ENCODE data around the gene POLR2B.

POLR2B gene

GRCh38 chr4:57071326-57071725 lies 92.6 kb downstream of the POLR2B start:
- Histone ChIP-seq H3K27ac (ENCODE audit: poor library complexity, severe bottlenecking) (peak overlapping the region; percentile 6), H3K4me1 (ENCODE audit: insufficient read depth, poor library complexity, severe bottlenecking) (peaks cover 41% of the 10 kb centered on the region), H3K27me3 (ENCODE audit: insufficient read depth, poor library complexity, severe bottlenecking) (no peaks in the 10 kb centered on the region), H3K9me3 (ENCODE audit: severe bottlenecking) (no peaks in the 10 kb centered on the region), H3K36me3 (ENCODE audit: low read depth) (peaks cover 40% of the 10 kb centered on the region), H3K4me3 (ENCODE audit: severe bottlenecking) (no peak overlapping the region)
- ATAC-seq (ENCODE audit: low read depth), result peak; percentile 47
- DNase-seq (ENCODE audit: low spot score), result no peak
- TF ChIP-seq CTCF (IDR thresholded peaks at IDR 0.05; ENCODE audit: poor library complexity, severe bottlenecking), result no peak

- Histone ChIP-seq H3K9me3 (ENCODE audit: severe bottlenecking) (no peaks in the 10 kb centered on the region), H3K4me1 (ENCODE audit: insufficient read depth, poor library complexity, severe bottlenecking) (peaks cover 60% of the 10 kb centered on the region), H3K36me3 (ENCODE audit: low read depth) (peaks cover 38% of the 10 kb centered on the region), H3K27ac (ENCODE audit: poor library complexity, severe bottlenecking) (peak overlapping the region; percentile 99), H3K4me3 (ENCODE audit: severe bottlenecking) (no peak overlapping the region), H3K27me3 (ENCODE audit: insufficient read depth, poor library complexity, severe bottlenecking) (no peaks in the 10 kb centered on the region)
- no peak for TF ChIP-seq CTCF (IDR thresholded peaks at IDR 0.05; ENCODE audit: poor library complexity, severe bottlenecking)
- DNase-seq (ENCODE audit: low spot score) (no peak), ATAC-seq (ENCODE audit: low read depth) (no peak)
These were observed 94.9 kb downstream of the POLR2B start for GRCh38 chr4:57073559-57073958.

GRCh38 chr4:57074744-57075143 lies 96.0 kb downstream of the POLR2B start:
- Histone ChIP-seq H3K9me3 (ENCODE audit: severe bottlenecking) (no peaks in the 10 kb centered on the region), H3K4me1 (ENCODE audit: insufficient read depth, poor library complexity, severe bottlenecking) (peaks cover 72% of the 10 kb centered on the region), H3K27me3 (ENCODE audit: insufficient read depth, poor library complexity, severe bottlenecking) (no peaks in the 10 kb centered on the region), H3K27ac (ENCODE audit: poor library complexity, severe bottlenecking) (peak overlapping the region; percentile 99), H3K36me3 (ENCODE audit: low read depth) (peaks cover 31% of the 10 kb centered on the region), H3K4me3 (ENCODE audit: severe bottlenecking) (no peak overlapping the region)
- no peak for TF ChIP-seq CTCF (IDR thresholded peaks at IDR 0.05; ENCODE audit: poor library complexity, severe bottlenecking)
- DNase-seq (ENCODE audit: low spot score) (no peak), ATAC-seq (ENCODE audit: low read depth) (peak; percentile 45)

GRCh38 chr4:57075367-57075766 lies 96.7 kb downstream of the POLR2B start:
- peaks cover 33% of the 10 kb centered on the region for H3K36me3 ChIP-seq (ENCODE audit: low read depth)
- H3K9me3 ChIP-seq (ENCODE audit: severe bottlenecking), result no peaks in the 10 kb centered on the region
- DNase-seq (ENCODE audit: low spot score) (no peak), ATAC-seq (ENCODE audit: low read depth) (no peak)
- TF ChIP-seq CTCF (IDR thresholded peaks at IDR 0.05; ENCODE audit: poor library complexity, severe bottlenecking), result no peak
- no peaks in the 10 kb centered on the region for H3K27me3 ChIP-seq (ENCODE audit: insufficient read depth, poor library complexity, severe bottlenecking)
- peak overlapping the region; percentile 99 for H3K27ac ChIP-seq (ENCODE audit: poor library complexity, severe bottlenecking)
- peaks cover 77% of the 10 kb centered on the region for H3K4me1 ChIP-seq (ENCODE audit: insufficient read depth, poor library complexity, severe bottlenecking)
- no peak overlapping the region for H3K4me3 ChIP-seq (ENCODE audit: severe bottlenecking)

GRCh38 chr4:57076646-57077045 lies 98.0 kb downstream of the POLR2B start:
- H3K9me3 ChIP-seq (ENCODE audit: severe bottlenecking), result no peaks in the 10 kb centered on the region
- H3K36me3 ChIP-seq (ENCODE audit: low read depth), result peaks cover 37% of the 10 kb centered on the region
- H3K4me1 ChIP-seq (ENCODE audit: insufficient read depth, poor library complexity, severe bottlenecking), result peaks cover 75% of the 10 kb centered on the region
- TF ChIP-seq CTCF (IDR thresholded peaks at IDR 0.05; ENCODE audit: poor library complexity, severe bottlenecking), result no peak
- peak overlapping the region; percentile 99 for H3K27ac ChIP-seq (ENCODE audit: poor library complexity, severe bottlenecking)
- ATAC-seq (ENCODE audit: low read depth), result no peak
- DNase-seq (ENCODE audit: low spot score), result no peak
- H3K4me3 ChIP-seq (ENCODE audit: severe bottlenecking), result no peak overlapping the region
- H3K27me3 ChIP-seq (ENCODE audit: insufficient read depth, poor library complexity, severe bottlenecking), result no peaks in the 10 kb centered on the region
